ENCODE measurements around the gene INTU.

The INTU gene

DNA sequence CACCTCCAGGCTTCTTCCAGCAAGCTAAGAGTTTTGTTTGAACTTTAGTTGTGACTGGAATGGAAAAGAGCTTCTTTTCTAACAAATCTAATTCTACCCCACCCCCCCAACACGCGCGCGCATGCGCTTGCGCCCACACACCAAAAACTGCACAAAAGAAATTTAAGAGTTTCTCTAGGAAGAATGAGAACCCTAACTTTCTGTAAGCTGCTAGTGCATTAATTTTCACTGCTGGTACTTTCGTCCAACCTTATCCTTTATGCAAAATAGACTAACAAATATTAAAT lies 9.0 kb upstream of the INTU start:
- peak; percentile 27 to 34 for DNase-seq (ENCODE audit: low read depth in 2 of 2)
- H3K4me3 ChIP-seq (replicated peaks in 1 of 2; ENCODE audit: low read depth in 2 of 2, low read length in 2 of 2), result peak overlapping the region; percentile 58 to 62
- TF ChIP-seq, protein P1, sequence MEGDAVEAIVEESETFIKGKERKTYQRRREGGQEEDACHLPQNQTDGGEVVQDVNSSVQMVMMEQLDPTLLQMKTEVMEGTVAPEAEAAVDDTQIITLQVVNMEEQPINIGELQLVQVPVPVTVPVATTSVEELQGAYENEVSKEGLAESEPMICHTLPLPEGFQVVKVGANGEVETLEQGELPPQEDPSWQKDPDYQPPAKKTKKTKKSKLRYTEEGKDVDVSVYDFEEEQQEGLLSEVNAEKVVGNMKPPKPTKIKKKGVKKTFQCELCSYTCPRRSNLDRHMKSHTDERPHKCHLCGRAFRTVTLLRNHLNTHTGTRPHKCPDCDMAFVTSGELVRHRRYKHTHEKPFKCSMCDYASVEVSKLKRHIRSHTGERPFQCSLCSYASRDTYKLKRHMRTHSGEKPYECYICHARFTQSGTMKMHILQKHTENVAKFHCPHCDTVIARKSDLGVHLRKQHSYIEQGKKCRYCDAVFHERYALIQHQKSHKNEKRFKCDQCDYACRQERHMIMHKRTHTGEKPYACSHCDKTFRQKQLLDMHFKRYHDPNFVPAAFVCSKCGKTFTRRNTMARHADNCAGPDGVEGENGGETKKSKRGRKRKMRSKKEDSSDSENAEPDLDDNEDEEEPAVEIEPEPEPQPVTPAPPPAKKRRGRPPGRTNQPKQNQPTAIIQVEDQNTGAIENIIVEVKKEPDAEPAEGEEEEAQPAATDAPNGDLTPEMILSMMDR (IDR thresholded peaks at IDR 0.05; ENCODE audit: low read depth, low read length), result no peak

GRCh38 chr4:127624173-127624572 lies 8.6 kb upstream of the INTU start:
- TF ChIP-seq, protein P1 (IDR thresholded peaks at IDR 0.05; ENCODE audit: low read depth, low read length), result no peak
- DNase-seq (ENCODE audit: low read depth in 2 of 2), result no peak
- H3K4me3 ChIP-seq (replicated peaks in 1 of 2; ENCODE audit: low read depth in 2 of 2, low read length in 2 of 2), result no peak overlapping the region

DNA sequence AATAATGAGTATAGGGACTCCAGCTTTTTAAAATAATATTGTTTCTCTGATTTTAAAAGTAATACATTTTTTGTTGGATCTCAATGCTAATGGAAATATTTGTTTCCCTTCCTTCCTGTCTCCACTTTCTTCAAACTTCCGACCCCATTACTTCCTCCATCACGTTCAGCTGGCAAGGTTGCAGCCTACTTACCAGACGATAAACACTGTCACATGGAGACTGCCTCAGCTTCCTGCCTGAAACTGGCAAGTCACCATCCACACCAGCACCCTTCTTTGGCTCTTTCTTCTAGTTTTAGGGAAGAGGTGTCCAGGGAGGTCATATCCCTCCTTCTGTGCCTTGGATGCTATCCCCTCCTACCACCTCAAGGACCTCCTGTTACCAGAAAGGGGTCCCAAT lies 3.4 kb upstream of the INTU start:
- no peak overlapping the region for H3K4me3 ChIP-seq (replicated peaks in 1 of 2; ENCODE audit: low read depth in 2 of 2, low read length in 2 of 2)
- TF ChIP-seq, protein P1 (IDR thresholded peaks at IDR 0.05; ENCODE audit: low read depth, low read length), result no peak
- DNase-seq (ENCODE audit: low read depth in 2 of 2), result no peak

DNA sequence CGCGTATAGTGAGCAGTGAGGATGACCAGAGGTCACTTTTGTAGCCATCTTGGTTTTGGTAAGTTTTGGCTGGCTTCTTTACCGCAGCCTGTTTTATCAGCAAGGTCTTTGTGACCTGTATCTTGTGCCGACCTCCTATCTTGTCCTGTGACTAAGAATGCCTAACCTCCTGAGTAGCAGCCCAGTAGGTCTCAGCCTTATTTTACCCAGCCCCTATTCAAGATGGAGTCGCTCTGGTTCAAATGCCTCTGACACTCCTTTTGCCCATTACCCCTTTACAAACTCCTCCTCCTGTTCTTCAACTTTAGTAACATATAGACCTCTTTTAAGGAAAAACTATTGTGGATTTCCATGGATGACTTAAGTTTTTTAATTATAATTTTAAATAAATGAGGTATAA lies 2.6 kb upstream of the INTU start:
- H3K4me3 ChIP-seq (replicated peaks in 1 of 2; ENCODE audit: low read depth in 2 of 2, low read length in 2 of 2), result no peak overlapping the region
- TF ChIP-seq, protein P1 (IDR thresholded peaks at IDR 0.05; ENCODE audit: low read depth, low read length), result no peak
- DNase-seq (ENCODE audit: low read depth in 2 of 2), result no peak

- peak in 1 of 2 donors; percentile 38 for DNase-seq (ENCODE audit: low read depth in 2 of 2)
- H3K4me3 ChIP-seq (replicated peaks in 1 of 2; ENCODE audit: low read depth in 2 of 2, low read length in 2 of 2), result no peak overlapping the region
- TF ChIP-seq, protein P1 (IDR thresholded peaks at IDR 0.05; ENCODE audit: low read depth, low read length), result no peak
These were observed 1.3 kb upstream of the INTU start for GRCh38 chr4:127631420-127631819.

DNA sequence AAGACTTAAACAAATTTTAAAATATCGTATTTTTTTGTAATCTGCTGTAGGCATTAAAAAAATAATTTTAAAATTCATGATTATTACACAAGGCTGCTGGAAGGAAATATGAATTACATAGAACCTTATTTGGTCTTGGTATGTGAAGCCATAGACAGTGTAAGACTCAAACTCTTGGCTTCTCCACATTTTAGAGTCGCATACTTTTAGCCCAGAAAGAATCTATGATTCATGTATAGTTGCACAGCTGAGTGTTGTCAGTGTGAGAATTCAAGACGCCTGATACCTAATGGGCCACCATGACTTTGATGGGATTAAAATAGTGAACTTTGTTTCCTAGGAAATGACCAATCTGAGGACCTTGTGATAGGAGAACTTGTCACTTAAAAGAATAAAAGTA lies 1.4 kb downstream of the INTU start:
- H3K4me3 ChIP-seq (replicated peaks in 1 of 2; ENCODE audit: low read depth in 2 of 2, low read length in 2 of 2), result no peak overlapping the region
- TF ChIP-seq, protein P1 (IDR thresholded peaks at IDR 0.05; ENCODE audit: low read depth, low read length), result no peak
- DNase-seq (ENCODE audit: low read depth in 2 of 2), result peak; percentile 54 to 87

DNA sequence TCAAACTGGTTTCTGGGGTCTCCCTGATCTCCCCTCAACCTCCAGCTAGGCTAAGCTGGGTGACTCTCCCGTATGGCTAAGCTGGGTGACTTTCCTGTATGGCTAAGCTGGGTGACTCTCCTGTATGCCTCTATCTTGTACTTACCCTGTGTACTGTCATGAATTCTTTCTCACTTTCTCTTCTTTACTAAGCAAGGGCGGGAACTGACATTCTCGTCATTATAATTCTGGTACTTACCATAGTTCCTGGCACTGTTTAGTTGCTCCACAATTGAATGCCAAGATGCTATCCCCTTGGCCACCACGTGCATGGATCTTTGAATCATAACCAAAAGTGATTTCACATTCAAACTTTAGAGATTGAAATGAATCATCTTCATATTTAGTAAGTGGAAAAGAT lies 8.8 kb downstream of the INTU start:
- TF ChIP-seq, protein P1 (IDR thresholded peaks at IDR 0.05; ENCODE audit: low read depth, low read length), result no peak
- DNase-seq (ENCODE audit: low read depth in 2 of 2), result peak; percentile 31 to 65
- no peak overlapping the region for H3K4me3 ChIP-seq (replicated peaks in 1 of 2; ENCODE audit: low read depth in 2 of 2, low read length in 2 of 2)

Data from cardiac fibroblast (primary cell).